ENCODE measurements around the gene BCKDHA.
A peak's percentile ranks its signal among the peaks of the same experiment; 100 is the strongest.

The BCKDHA gene

DNA sequence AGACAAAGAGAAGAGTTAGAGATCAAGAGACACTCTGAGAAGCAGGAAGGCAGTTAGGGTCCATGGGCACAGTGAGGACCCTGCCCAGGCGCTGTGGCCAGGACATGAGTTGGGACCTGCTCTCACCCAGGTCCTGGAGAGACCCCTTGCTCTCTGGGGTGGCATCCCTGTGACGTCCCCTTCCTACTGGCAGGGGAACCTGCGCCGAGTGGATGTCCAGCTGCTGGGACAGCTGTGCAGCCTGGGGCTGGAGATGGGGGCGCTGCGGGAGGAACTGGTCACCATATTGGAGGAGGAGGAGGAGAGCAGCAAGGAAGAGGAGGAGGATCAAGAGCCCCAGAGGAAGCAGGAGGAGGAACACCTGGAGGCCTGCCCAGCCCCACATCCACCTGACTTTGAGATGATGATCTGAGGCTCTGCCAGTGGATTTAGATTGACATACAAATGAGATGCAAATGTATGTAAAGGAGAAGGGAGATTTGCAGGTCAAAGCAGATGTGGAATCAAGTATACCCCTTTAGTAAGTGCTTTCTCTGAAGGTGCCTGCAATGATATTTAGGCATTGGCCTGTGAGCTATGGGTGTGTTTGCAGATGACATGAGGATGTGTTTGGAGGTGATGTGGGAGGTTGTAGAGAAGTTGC, 46.3 kb downstream of the BCKDHA start:
- Histone ChIP-seq H3K4me2 (ENCODE audit: low read length) (no peak overlapping the region), H3K9ac (ENCODE audit: low read depth, low read length) (no peak overlapping the region)

DNA sequence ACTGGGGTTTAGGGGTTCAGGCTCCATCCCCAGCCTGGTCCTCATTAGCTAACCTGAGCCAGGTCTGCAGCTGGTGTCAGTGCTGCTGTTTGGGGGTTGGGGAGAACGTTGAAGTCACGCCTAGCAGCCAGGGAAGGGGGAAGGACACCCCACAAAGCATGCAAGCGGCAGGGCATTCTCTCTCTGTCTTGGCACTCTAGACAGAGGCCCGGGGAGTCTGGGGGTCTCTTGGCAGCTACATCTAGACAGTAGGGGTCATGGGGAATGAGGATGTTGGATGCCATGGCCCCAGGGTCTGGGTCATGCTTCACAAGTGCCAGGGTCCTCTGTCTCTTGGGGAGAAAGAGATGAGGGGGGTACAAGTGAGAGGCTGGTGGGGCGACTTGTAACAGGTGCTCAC, 48.0 kb downstream of the BCKDHA start:
- H3K9me3 ChIP-seq (replicated peaks; ENCODE audit: low read length), result no peaks in the 10 kb centered on the region
- no peak overlapping the region for H3K9ac ChIP-seq (ENCODE audit: low read depth, low read length)
- no peak overlapping the region for H3K4me3 ChIP-seq (ENCODE audit: low read length)
- no peak overlapping the region for H3K4me2 ChIP-seq (ENCODE audit: low read length)
- peaks cover 29% of the 10 kb centered on the region for H3K27me3 ChIP-seq (ENCODE audit: control insufficient read depth, insufficient read depth, low read length)
- no peaks in the 10 kb centered on the region for H3K4me1 ChIP-seq (ENCODE audit: control insufficient read depth, insufficient read depth, low read length)
- no peaks in the 10 kb centered on the region for H3K36me3 ChIP-seq (ENCODE audit: insufficient read depth, low read length)

More for the DNA sequence above, 46.3 kb downstream of the BCKDHA start:
- Histone ChIP-seq H3K27me3 (ENCODE audit: control insufficient read depth, insufficient read depth, low read length) (peaks cover 29% of the 10 kb centered on the region), H3K9me3 (replicated peaks; ENCODE audit: low read length) (no peaks in the 10 kb centered on the region), H3K4me3 (ENCODE audit: low read length) (no peak overlapping the region), H3K36me3 (ENCODE audit: insufficient read depth, low read length) (no peaks in the 10 kb centered on the region), H3K4me1 (ENCODE audit: control insufficient read depth, insufficient read depth, low read length) (peaks cover 8% of the 10 kb centered on the region)

- Histone ChIP-seq H3K27me3 (ENCODE audit: control insufficient read depth, insufficient read depth, low read length) (peaks cover 29% of the 10 kb centered on the region), H3K4me2 (ENCODE audit: low read length) (no peak overlapping the region), H3K4me3 (ENCODE audit: low read length) (no peak overlapping the region), H3K9me3 (replicated peaks; ENCODE audit: low read length) (no peaks in the 10 kb centered on the region), H3K9ac (ENCODE audit: low read depth, low read length) (no peak overlapping the region), H3K4me1 (ENCODE audit: control insufficient read depth, insufficient read depth, low read length) (no peaks in the 10 kb centered on the region), H3K36me3 (ENCODE audit: insufficient read depth, low read length) (no peaks in the 10 kb centered on the region)
Observed at GRCh38 chr19:41447732-41448332, 50.2 kb downstream of the BCKDHA start.

- Histone ChIP-seq H3K9ac (ENCODE audit: low read depth, low read length) (peak overlapping the region; percentile 42), H3K9me3 (replicated peaks; ENCODE audit: low read length) (no peaks in the 10 kb centered on the region), H3K4me2 (ENCODE audit: low read length) (peak overlapping the region; percentile 77), H3K36me3 (ENCODE audit: insufficient read depth, low read length) (no peaks in the 10 kb centered on the region), H3K4me3 (ENCODE audit: low read length) (peak overlapping the region; percentile 48), H3K4me1 (ENCODE audit: control insufficient read depth, insufficient read depth, low read length) (no peaks in the 10 kb centered on the region), H3K27me3 (ENCODE audit: control insufficient read depth, insufficient read depth, low read length) (peaks cover 18% of the 10 kb centered on the region)
Observed at GRCh38 chr19:41449079-41449864, 51.7 kb downstream of the BCKDHA start.

DNA sequence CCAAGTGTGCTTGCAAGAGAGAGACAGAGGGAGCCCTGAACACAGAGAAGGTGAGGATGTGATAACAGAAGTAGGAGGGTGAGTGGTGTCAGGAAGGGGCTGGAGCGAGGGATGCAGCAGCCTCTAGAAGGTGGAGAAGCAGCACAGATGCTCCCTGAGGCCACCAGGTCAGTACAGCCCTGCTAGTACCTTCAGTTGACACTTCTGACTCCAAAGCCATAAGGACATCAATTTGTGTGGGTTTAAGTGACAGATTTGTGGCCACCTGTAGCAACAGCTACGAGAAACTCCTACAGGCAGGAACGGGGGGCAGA, 52.2 kb downstream of the BCKDHA start:
- no peaks in the 10 kb centered on the region for H3K36me3 ChIP-seq (ENCODE audit: insufficient read depth, low read length)

GRCh38 chr19:41452584-41453275, 55.1 kb downstream of the BCKDHA start:
- Histone ChIP-seq H3K4me2 (ENCODE audit: low read length) (no peak overlapping the region), H3K27me3 (ENCODE audit: control insufficient read depth, insufficient read depth, low read length) (peaks cover 18% of the 10 kb centered on the region), H3K4me1 (ENCODE audit: control insufficient read depth, insufficient read depth, low read length) (no peaks in the 10 kb centered on the region), H3K9me3 (replicated peaks; ENCODE audit: low read length) (no peaks in the 10 kb centered on the region), H3K4me3 (ENCODE audit: low read length) (no peak overlapping the region), H3K9ac (ENCODE audit: low read depth, low read length) (no peak overlapping the region), H3K36me3 (ENCODE audit: insufficient read depth, low read length) (no peaks in the 10 kb centered on the region)

More for the DNA sequence above, 52.2 kb downstream of the BCKDHA start:
- Histone ChIP-seq H3K4me1 (ENCODE audit: control insufficient read depth, insufficient read depth, low read length) (no peaks in the 10 kb centered on the region), H3K9me3 (replicated peaks; ENCODE audit: low read length) (no peaks in the 10 kb centered on the region), H3K4me2 (ENCODE audit: low read length) (no peak overlapping the region), H3K4me3 (ENCODE audit: low read length) (no peak overlapping the region), H3K9ac (ENCODE audit: low read depth, low read length) (no peak overlapping the region), H3K27me3 (ENCODE audit: control insufficient read depth, insufficient read depth, low read length) (peaks cover 17% of the 10 kb centered on the region)

DNA sequence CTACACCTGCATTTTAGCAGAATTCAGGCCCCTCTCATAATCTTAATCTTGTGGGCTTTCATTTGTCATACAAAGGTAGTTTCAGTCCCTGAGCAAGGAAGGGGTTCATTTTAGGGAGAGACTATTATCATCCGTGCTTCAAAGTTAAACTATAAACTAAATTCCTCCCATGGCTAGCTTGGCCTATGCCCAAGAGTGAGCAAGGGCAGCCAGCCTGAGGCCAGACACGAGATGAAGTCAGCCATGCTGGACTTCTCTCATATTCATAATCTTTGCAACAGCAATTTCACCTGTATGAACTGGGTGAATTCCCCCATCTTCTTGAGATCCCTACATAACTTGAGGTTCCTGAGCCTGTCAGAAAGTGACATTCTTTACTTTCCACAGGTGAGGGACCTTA, 58.3 kb downstream of the BCKDHA start:
- H3K27me3 ChIP-seq (ENCODE audit: control insufficient read depth, insufficient read depth, low read length), result peaks cover 27% of the 10 kb centered on the region
- H3K4me1 ChIP-seq (ENCODE audit: control insufficient read depth, insufficient read depth, low read length), result no peaks in the 10 kb centered on the region
- no peaks in the 10 kb centered on the region for H3K36me3 ChIP-seq (ENCODE audit: insufficient read depth, low read length)
- no peak overlapping the region for H3K9ac ChIP-seq (ENCODE audit: low read depth, low read length)
- no peaks in the 10 kb centered on the region for H3K9me3 ChIP-seq (replicated peaks; ENCODE audit: low read length)
- no peak overlapping the region for H3K4me3 ChIP-seq (ENCODE audit: low read length)
- no peak overlapping the region for H3K4me2 ChIP-seq (ENCODE audit: low read length)

DNA sequence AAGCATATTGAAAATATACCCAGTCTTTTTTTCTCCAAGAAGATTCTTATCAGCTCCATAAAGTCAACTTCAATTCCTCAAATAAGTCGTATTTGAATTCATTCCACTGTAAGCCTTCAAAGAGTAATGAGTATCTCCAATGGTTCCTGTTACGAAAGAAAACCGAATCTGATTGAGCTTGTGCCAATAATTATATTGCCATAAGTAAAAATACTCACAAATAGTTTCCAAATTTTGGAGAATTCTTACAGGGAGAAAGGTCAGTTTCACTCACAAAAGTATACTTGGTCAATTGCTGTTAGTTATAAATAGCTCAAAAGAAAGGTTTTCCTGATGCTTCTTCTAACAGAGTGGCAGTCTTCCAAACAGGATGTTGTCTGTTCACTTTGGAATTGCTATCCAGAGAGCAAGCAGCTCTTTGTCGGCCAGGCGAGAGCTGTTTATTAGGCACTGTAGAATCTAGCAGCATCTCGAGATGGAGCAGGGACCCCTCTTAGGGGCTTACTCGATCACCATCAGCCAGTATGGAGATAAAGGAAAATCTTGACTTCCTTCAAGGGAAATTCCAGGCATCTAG, 58.8 kb downstream of the BCKDHA start:
- Histone ChIP-seq H3K36me3 (ENCODE audit: insufficient read depth, low read length) (no peaks in the 10 kb centered on the region), H3K9me3 (replicated peaks; ENCODE audit: low read length) (no peaks in the 10 kb centered on the region), H3K4me2 (ENCODE audit: low read length) (peak overlapping the region; percentile 6), H3K9ac (ENCODE audit: low read depth, low read length) (no peak overlapping the region), H3K27me3 (ENCODE audit: control insufficient read depth, insufficient read depth, low read length) (peaks cover 27% of the 10 kb centered on the region), H3K4me1 (ENCODE audit: control insufficient read depth, insufficient read depth, low read length) (no peaks in the 10 kb centered on the region), H3K4me3 (ENCODE audit: low read length) (no peak overlapping the region)

DNA sequence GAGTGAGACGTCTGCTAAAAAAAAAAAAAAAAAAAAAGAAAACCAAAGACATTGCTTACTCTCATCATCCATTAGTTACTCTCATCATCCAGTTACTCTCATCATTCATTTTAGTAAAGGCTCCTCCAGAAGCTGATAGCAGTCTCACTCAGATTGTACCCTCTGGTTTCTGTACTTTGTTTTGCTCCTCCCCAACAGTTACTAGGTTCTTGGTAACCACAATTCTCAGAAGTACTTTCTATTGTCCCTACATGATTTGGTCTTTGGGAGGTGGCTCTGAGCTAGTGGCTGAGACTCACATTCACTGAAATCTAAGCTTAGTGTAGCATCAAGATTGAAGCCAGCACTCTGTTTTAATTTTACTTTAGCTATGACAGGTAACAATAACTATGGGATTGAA, 59.6 kb downstream of the BCKDHA start:
- no peaks in the 10 kb centered on the region for H3K4me1 ChIP-seq (ENCODE audit: control insufficient read depth, insufficient read depth, low read length)
- H3K4me3 ChIP-seq (ENCODE audit: low read length), result no peak overlapping the region
- no peaks in the 10 kb centered on the region for H3K36me3 ChIP-seq (ENCODE audit: insufficient read depth, low read length)
- H3K4me2 ChIP-seq (ENCODE audit: low read length), result no peak overlapping the region
- H3K27me3 ChIP-seq (ENCODE audit: control insufficient read depth, insufficient read depth, low read length), result peaks cover 27% of the 10 kb centered on the region
- no peaks in the 10 kb centered on the region for H3K9me3 ChIP-seq (replicated peaks; ENCODE audit: low read length)
- H3K9ac ChIP-seq (ENCODE audit: low read depth, low read length), result no peak overlapping the region

DNA sequence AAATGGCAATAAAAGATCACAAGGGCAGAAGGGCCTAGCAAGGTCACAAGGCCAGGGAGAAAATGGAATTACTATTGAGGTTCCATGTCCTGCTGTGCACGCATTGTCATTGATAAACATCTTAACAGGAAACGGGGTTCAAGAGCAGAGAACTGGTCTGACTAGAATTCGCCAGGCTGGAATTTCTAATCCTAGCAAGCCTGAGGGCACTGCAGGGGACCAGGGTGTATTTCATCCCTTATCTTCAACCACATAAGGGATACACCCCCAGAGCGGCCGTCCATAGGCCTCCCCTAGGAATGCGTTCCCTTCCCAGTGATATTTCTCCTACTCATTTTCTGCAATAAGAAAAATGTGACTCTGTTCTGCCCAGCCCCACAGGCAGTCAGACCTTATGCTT, 64.9 kb downstream of the BCKDHA start:
- no peaks in the 10 kb centered on the region for H3K4me1 ChIP-seq (ENCODE audit: control insufficient read depth, insufficient read depth, low read length)
- no peak overlapping the region for H3K4me2 ChIP-seq (ENCODE audit: low read length)
- no peaks in the 10 kb centered on the region for H3K36me3 ChIP-seq (ENCODE audit: insufficient read depth, low read length)
- H3K9ac ChIP-seq (ENCODE audit: low read depth, low read length), result no peak overlapping the region
- peaks cover 38% of the 10 kb centered on the region for H3K27me3 ChIP-seq (ENCODE audit: control insufficient read depth, insufficient read depth, low read length)
- no peak overlapping the region for H3K4me3 ChIP-seq (ENCODE audit: low read length)
- no peaks in the 10 kb centered on the region for H3K9me3 ChIP-seq (replicated peaks; ENCODE audit: low read length)
